Endothelial cell (in vitro differentiated cells): ENCODE results near the gene KLHL17. TPM values are rescaled to one million over a fixed set of nuclear protein-coding genes. Genes with fewer than 3 reads are reported as not detected.

Experiments
- DNase-seq: peaks from one replicate; pipeline ENCODE4 v3.0.0; 2021; ENCODE audit warnings: low spot score
- H3K27ac Mint-ChIP-seq: one replicate; pipeline ENCODE4 v1.8.0; 2021; ENCODE audit warnings: mixed read lengths, inconsistent platforms; ENCODE audit not compliant: unreplicated experiment
- H3K27me3 Mint-ChIP-seq: one replicate; pipeline ENCODE4 v1.8.0; 2021; ENCODE audit warnings: mild to moderate bottlenecking, moderate library complexity, mixed read lengths, inconsistent platforms; ENCODE audit not compliant: unreplicated experiment
- H3K36me3 Mint-ChIP-seq: one replicate; pipeline ENCODE4 v1.8.0; 2021; ENCODE audit warnings: mild to moderate bottlenecking, low read depth, mixed read lengths, inconsistent platforms; ENCODE audit not compliant: unreplicated experiment
- H3K4me1 Mint-ChIP-seq: one replicate; pipeline ENCODE4 v1.8.0; 2021; ENCODE audit warnings: mild to moderate bottlenecking, mixed read lengths, inconsistent platforms; ENCODE audit not compliant: unreplicated experiment
- H3K4me3 Mint-ChIP-seq: one replicate; pipeline ENCODE4 v1.8.0; 2021; ENCODE audit warnings: mild to moderate bottlenecking, mixed read lengths, inconsistent platforms; ENCODE audit not compliant: unreplicated experiment
- H3K9me3 Mint-ChIP-seq: one replicate; pipeline ENCODE4 v1.8.0; 2021; ENCODE audit warnings: mixed read lengths, inconsistent platforms; ENCODE audit not compliant: unreplicated experiment
- total RNA-seq: library from RNA; stranded (reverse); fragmentation: NEBNext Ultra II Directional; extraction: Animal tissue kit (Norgen Biotek cat#: 25700); gene quantifications from one replicate; pipeline ENCODE4 v1.2.1, GENCODE V29; 2021; ENCODE audit not compliant: unreplicated experiment
- TF ChIP-seq, protein P1 (sequence below): fragments of 200-600 bp; sonication (generic); IDR thresholded peaks from one replicate; pipeline ENCODE4 v1.5.0; 2021; ENCODE audit warnings: antibody characterized with exemption; ENCODE audit not compliant: unreplicated experiment

The KLHL17 gene
- total RNA-seq, 1 donor from 2014 or later = 18.7 TPM

DNA sequence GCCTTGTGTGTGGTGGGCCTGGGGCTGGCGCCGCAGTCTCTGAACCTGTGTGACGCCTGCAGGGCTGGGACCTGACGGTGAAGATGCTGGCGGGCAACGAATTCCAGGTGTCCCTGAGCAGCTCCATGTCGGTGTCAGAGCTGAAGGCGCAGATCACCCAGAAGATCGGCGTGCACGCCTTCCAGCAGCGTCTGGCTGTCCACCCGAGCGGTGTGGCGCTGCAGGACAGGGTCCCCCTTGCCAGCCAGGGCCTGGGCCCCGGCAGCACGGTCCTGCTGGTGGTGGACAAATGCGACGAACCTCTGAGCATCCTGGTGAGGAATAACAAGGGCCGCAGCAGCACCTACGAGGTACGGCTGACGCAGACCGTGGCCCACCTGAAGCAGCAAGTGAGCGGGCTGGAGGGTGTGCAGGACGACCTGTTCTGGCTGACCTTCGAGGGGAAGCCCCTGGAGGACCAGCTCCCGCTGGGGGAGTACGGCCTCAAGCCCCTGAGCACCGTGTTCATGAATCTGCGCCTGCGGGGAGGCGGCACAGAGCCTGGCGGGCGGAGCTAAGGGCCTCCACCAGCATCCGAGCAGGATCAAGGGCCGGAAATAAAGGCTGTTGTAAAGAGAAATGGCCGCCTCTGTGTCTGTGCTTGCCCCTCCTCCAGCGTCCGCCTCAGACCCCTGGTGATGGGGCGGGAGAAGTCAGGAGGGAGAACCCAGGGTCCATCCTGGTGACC lies 53.7 kb downstream of the KLHL17 start:
- no peak for DNase-seq
- TF ChIP-seq, protein P1, sequence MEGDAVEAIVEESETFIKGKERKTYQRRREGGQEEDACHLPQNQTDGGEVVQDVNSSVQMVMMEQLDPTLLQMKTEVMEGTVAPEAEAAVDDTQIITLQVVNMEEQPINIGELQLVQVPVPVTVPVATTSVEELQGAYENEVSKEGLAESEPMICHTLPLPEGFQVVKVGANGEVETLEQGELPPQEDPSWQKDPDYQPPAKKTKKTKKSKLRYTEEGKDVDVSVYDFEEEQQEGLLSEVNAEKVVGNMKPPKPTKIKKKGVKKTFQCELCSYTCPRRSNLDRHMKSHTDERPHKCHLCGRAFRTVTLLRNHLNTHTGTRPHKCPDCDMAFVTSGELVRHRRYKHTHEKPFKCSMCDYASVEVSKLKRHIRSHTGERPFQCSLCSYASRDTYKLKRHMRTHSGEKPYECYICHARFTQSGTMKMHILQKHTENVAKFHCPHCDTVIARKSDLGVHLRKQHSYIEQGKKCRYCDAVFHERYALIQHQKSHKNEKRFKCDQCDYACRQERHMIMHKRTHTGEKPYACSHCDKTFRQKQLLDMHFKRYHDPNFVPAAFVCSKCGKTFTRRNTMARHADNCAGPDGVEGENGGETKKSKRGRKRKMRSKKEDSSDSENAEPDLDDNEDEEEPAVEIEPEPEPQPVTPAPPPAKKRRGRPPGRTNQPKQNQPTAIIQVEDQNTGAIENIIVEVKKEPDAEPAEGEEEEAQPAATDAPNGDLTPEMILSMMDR = no peak
- H3K4me3 Mint-ChIP-seq = peak overlapping the region; percentile 91
- H3K9me3 Mint-ChIP-seq = no peaks in the 10 kb centered on the region
- no peaks in the 10 kb centered on the region for H3K36me3 Mint-ChIP-seq
- peaks cover 6% of the 10 kb centered on the region for H3K27me3 Mint-ChIP-seq
- peaks cover 10% of the 10 kb centered on the region for H3K4me1 Mint-ChIP-seq
- no peak overlapping the region for H3K27ac Mint-ChIP-seq

DNA sequence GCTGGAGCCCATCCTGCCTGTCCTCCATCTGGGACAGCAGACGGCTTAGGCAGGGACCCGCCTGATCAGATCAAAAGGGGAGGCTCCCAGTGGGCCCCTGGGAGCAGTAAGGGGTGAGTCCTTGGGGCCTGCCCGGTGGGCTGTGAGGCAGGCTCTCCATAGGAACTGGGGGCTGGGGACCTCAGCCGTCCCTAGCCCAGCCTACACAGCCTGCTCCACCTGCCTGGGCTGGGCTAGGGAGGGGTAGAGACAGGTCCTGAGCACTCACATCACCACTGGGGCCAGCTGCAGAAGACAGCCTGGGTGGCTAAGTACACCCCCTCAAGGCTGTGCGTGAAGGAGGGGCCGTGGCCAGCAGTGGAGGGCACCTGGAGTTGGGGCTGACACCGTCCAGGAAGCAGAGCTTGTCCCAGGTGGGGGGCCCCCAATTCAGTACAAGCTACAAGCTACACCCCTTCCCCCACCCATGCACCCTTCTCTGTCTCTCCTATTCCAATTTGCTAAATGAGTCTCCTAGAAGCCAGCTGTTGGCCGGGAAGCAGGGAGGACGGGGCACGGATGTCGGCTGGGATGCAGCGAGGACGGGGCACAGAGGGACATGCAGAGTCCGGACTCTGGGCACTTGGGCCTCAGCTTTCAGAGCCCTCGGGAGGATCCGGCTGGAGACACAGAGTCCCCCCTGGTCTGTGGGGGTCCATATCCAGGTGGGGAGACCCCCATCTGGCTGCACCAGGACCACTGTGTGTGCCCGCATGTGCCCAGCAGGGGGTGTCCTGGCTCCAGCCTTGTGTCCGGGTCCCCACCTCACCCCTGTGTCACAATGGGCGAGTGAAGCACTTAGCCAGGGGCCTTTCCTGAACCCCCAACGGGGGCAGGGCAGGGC lies 54.7 kb downstream of the KLHL17 start:
- no peak for DNase-seq
- Mint-ChIP-seq H3K4me1 (peaks cover 10% of the 10 kb centered on the region), H3K36me3 (no peaks in the 10 kb centered on the region), H3K4me3 (no peak overlapping the region), H3K9me3 (no peaks in the 10 kb centered on the region), H3K27me3 (peaks cover 6% of the 10 kb centered on the region), H3K27ac (no peak overlapping the region)
- TF ChIP-seq, protein P1 = no peak

Other genes starting within 250 kb of the KLHL17 start
- not detected for gene SAMD11, start 36.7 kb upstream of the KLHL17 start, total RNA-seq
- 56.5 TPM for gene NOC2L, start 1.3 kb upstream of the KLHL17 start, total RNA-seq
- gene PLEKHN1, start 5.9 kb downstream of the KLHL17 start, total RNA-seq = not detected
- gene PERM1, start 21.5 kb downstream of the KLHL17 start, total RNA-seq = not detected
- gene HES4, start 39.5 kb downstream of the KLHL17 start, total RNA-seq = 144 TPM
- 33.3 TPM for gene ISG15, start 52.9 kb downstream of the KLHL17 start, total RNA-seq
- 374 TPM for gene AGRN, start 59.5 kb downstream of the KLHL17 start, total RNA-seq
- not detected for gene RNF223, start 113.7 kb downstream of the KLHL17 start, total RNA-seq
- gene C1orf159, start 155.5 kb downstream of the KLHL17 start, total RNA-seq = 16.6 TPM
- not detected for gene TTLL10, start 213.3 kb downstream of the KLHL17 start, total RNA-seq
- gene TNFRSF18, start 246.0 kb downstream of the KLHL17 start, total RNA-seq = not detected